Measurements from ENCODE around the gene VSTM4.

Gene VSTM4

DNA sequence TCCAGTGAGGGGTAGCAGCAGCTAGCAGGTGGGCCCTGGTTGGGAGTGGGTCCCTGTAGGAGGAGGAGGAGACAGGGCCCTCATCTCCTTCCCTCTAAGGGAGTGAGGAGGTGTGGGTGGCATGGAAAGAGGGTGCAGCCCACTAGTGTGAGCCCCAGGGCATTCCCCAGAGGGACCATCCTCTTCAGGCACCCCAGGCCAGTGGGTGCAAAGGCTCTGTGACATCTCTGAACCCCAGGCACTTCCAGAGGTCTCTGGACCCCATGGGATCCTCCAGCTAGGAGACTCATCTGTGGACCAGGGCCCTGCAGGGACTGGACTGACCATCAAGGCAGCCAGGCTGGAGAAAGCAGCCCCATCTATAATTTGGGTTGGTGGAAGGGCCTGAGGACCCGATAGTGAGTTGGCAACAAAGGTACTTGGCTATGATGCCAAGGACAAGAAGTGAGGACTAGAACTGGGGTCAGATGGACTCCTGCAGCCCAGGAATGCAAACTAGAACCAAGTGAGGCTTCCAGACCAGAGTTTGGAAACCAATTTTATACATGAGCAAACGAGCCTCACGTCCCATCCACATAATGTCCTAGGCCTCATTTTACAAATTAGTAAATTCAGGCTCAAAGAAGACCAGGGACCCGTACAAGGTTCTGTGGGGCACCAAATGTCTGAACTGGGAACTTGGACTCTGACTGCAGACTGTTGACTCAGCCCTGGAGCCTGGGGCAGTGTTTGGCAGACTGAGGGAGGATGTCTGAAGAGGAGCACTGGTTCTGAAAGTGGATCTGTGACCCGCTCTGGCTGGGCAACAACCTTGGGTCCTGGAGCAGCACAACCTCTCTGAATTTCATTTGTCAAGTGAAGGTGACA is 1.4 kb upstream of the VSTM4 start:
- no peak for DNase-seq (ENCODE audit: low read depth in 2 of 2)

DNA sequence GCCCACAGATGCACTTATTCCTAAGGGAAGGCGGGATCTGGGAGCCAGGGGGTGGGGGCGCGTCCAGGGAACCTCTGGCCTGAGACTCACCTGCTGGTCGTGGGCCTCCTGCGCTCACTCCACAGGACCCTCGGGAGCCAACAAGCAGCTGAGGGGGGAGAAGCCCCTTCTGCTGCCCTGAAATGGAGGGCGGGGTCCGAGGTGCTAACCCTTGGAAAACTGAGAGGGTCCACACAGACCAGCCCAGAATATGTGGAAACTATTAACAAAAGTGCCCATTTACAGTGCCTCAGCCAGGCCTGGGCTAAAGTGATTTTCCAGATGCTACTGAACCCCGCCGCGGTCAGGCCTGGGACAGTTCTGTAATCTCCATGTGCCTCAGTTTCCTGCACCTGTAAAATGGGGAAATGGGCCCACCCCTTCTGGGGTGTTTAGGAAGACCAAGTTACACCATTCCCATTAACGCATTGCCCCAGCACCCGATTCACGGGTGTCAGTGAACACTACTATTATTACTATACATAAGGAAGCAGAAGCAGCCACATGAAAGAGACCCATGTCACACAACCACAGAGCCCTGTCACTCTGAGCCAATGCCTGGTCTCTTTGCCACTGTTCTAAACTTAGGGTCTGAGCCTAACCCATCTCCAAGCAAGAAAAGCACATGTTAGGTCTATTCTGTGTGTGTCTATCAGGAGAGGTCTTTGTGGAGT is 630 bp upstream of the VSTM4 start:
- DNase-seq (ENCODE audit: low read depth in 2 of 2): no peak

DNA sequence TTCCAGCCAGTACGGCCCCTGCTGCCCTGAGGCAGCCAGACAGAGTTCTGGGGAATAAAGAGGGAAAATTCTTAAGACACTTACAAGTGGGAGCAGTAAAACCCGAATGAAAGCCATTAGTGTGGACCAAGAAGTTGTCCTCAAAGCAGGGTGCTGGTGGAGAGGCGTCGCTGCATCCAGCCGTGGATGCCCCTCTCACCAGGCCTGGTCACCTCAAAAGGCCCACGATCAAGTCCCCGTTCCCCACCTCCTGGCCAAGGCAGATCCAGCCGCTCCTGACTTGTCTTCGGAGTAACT is 656 bp downstream of the VSTM4 start:
- no peak for DNase-seq (ENCODE audit: low read depth in 2 of 2)

DNA sequence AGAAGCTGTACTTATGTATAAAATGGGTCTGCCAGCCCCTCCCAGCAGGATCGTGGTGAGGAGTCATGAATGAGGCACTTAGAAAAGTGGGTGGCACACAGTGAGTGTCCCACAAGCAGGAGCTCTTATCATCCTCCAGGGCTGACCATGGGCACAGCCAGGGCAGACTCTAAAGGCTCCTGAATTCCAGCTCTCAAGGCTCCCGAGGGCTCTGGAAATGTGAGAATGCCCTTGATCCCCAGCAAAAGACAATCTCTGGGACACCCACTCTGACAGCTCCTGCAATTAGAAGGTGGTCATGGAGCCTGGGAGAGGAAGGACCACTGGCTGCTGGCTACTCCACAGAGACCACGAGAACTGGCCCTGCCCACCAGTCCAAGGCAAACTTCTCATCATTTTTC is 1.6 kb downstream of the VSTM4 start:
- DNase-seq (ENCODE audit: low read depth in 2 of 2): no peak

DNA sequence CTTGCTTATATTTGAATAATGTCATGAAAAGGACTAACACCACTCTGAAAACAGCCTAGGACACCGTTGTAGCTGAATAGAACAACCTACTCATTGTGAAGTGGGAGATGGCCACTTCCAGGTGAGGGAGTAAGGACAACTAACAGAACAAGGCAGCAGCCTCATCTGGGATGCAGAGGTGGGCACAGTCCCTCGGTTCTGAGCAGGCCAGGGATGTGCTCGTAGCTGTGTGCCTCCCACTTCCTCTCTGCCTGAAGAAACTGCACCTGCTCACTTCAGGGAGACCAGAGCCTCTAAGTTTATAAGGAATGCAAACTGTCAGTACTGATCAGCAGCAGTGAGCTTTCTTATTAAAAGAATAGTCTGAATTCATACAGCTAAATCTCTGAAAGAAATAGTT is 2.5 kb downstream of the VSTM4 start:
- no peak for DNase-seq (ENCODE audit: low read depth in 2 of 2)

DNA sequence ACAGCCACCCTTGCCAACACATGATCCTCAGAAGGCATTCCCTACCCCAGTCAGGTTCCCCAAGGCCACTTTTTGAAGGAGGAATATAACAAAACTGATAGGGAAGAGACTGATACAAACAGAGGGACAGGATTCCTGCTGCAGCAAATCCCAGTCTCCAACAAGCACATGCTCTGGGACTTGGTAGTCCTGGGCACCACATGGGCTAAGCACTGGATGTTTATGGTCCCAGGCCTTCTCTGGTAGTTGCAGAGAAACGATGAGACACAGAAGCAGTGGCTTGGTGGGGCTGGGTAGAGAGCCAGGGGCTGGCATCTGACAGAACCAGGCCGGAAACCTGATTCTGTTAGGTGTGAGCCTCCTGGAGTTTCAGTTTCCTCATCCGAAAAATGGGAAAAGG is 3.2 kb downstream of the VSTM4 start:
- no peak for DNase-seq (ENCODE audit: low read depth in 2 of 2)

DNA sequence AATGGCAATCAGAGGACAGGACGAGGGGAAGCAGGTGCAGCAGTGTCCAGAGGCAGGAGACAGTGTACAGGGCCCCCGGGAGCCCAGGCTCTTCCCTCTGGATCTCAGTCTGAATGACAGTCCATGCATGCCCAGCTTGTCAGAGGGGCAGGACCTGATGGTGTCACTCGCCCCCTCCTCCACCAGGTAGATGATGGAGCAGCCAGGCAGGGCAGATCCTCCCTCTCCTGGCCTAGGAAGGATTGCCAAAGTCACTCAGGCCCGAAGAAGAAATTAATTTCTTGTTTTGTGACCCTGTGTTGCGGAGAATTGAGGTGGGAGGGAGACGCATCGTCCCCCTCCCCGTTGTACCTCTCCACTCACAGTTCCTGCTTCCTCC is 4.0 kb downstream of the VSTM4 start:
- DNase-seq (ENCODE audit: low read depth in 2 of 2): no peak

DNA sequence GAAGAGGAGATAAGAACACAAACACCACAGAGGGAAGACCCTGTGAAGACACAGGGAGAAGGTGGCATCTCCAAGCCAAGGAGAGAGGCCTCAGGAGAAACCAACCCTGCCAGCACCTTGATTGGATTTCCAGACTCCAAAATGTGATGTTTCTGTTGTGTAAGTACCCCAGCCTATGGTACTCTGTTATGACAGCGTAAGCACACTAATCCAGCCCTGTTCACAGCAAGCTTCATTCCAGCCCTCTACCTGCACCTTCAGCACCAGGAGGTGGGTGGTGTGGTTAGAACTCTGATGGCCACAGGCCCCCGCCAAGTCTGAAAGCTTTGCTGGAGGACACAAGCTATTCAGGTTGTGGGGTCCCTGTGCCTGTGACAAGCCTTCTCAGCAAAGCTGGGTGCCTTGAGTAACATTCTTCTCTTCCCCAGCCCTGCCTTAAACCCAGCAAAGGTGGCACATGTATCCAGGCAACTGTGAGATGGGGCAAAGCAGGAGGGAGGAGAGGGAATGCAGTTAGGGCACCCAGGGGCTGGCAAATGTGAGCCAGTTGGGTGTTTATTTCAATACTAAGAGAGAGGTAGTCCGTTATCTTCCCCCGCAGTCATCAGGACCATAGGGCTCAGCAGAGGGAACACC is 4.5 kb downstream of the VSTM4 start:
- DNase-seq (ENCODE audit: low read depth in 2 of 2): no peak

DNA sequence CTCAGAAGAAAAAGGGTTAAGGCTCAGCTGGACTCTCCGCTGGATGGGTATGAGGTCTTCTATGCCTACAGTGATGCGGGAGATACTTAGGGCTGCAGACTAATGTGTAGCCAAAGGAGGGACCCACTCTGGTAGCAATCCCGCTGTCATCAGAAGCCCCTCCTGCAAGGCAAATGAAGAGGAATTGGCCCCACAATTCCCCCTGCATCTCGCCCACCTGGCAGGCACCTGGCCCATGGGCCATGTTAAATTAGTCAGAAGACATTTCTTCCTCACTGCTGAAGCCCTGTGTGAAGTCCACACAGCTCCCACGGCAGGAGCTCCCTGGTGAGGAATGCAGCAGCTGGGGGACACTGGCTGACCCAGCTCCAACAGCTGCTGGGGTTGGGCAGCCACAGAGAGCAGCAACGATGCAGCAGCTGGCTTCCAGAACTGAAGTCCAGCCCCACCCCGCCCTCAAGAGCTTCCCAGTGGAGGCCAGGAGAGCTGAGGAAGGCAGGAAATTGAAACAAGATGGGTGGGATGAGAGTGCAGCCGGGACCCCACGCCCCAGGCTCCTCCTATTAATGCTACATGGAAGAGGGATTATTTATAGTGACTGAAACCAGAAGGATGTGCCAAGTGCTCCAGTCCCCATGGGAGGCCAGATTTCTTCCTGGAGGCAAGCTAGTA is 5.5 kb downstream of the VSTM4 start:
- no peak for DNase-seq (ENCODE audit: low read depth in 2 of 2)

DNA sequence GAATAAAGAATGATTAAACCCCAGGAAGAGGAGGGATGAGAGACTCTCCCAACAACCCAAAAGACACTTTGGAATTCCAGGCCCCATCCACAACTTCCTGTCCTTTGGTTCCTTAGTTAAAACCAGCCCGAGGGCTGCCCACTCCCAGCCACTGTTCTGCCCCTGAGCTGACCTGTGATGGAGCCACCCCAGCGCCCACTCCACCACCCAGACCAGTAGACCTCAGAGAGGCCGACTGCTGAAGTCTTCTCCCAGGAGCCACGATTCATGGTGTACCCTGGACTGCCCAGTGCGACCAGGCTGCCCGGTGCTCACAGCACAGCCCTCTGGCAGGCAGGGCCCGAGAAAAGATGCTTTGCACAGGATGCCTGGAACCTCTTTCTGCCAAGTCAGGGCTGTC is 6.7 kb downstream of the VSTM4 start:
- no peak for DNase-seq (ENCODE audit: low read depth in 2 of 2)

DNA sequence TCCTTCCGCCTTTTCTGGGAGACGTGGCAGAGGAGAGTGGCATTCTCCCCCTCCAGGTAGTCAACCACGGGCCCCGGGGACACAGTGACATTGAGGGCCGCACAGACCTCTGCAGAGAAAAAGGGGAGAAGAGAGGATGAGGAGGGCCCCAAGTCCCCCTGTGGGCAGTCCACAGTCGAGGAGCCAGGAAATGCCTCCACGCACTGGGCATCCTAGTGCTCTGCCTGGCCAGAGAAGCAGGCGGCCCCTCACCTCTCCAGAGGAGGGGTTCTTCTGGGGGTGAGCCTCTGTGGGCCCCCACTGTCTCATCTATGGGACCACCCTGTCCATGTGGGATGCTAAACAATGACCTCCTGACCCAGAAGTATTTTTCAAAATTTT is 7.4 kb downstream of the VSTM4 start:
- no peak for DNase-seq (ENCODE audit: low read depth in 2 of 2)

DNA sequence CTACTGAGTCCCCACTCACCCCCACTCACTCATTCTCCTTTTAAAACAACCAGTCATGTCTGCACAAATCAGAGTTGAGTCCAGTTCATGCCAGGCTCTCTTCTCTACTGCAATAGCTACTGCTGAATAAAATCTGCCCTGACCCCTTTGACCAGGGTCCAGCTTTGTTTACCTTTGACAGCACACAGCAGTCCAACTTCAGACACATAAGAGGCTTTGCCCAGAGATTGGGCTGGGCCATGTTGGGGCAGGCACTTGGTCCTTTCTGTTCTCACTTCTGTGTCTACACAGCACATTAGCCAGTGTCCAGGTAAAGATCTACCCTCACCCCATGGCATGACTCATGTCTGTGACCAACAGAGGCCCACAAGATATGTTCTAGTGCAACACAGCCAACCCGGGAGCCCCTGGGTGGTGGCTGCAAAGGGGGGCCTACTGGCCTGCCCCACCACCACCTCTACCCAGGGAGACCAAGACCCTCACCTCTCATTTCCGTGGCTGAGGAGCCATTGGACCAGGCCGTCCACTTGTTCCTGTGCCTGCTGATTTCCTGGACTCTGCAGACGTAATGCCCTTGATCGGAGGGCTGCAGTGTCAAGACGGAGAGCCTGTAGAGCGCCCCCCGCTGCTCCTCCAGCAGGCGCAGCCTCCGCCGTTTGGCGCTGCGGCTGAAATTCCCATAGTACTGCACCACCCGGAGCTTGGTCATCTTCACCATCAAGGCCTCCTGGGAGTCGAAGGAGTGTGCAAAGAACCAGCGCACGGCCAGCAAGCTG is 8.0 kb downstream of the VSTM4 start:
- DNase-seq (ENCODE audit: low read depth in 2 of 2): no peak

DNA sequence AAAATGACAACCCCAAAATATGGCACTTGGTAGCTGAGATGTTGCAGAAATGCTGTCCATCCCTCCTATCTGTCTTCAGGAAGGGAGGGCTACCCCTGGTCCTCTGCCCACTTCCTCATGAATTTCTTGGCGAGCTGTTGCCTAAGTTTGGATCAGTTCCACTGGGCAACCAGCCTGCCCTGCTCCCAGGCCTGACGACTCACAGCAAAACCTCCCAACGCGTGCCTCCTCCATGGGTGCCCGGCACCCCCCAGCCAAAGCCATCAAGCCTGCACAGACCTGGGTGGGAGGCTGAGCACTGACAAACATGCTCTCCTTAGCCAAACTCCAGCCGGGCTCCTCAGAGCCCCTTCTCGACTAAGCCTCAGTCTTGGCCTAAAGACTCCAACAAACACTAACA is 8.9 kb downstream of the VSTM4 start:
- DNase-seq (ENCODE audit: low read depth in 2 of 2): no peak

DNA sequence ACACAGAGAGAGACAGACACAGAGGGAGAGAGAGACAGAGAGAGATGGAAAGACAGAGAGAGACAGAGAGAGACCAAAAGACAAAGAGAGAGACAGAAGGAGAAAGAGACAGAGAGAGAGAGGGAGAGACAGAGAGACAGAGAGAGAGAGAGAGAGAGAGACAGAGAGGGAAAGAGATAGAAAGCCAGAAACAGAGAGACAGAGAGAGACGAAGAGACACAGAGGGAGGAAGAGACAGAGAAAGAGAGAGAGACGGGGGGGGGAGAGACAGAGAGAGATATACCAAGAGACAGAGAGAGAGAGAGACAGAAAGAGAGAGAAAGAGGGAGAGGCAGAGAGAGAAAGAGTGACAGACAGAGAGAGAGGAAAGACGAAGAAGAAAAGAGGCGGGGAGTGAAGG is 10.2 kb downstream of the VSTM4 start:
- DNase-seq (ENCODE audit: low read depth in 2 of 2): no peak

DNA sequence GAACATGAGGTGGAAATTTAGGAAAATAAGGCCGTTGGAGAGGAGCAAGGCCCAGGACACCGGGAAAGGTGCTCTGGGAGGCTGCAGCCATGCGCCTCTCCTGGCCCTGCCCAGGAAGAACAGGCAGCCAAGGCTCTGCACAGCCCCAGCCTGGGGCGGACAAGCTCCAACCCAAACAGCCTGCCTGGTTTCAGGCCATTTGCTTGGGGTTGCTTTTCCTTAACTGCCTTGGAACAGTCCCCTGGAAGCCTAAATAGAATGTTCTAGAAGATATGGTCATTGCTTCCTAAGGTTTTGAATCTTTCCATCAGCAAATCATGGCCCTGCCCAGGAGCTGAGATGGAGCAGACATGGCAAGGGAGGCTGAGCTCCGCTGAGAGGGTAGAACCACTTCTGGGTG is 11.0 kb downstream of the VSTM4 start:
- DNase-seq (ENCODE audit: low read depth in 2 of 2): no peak

DNA sequence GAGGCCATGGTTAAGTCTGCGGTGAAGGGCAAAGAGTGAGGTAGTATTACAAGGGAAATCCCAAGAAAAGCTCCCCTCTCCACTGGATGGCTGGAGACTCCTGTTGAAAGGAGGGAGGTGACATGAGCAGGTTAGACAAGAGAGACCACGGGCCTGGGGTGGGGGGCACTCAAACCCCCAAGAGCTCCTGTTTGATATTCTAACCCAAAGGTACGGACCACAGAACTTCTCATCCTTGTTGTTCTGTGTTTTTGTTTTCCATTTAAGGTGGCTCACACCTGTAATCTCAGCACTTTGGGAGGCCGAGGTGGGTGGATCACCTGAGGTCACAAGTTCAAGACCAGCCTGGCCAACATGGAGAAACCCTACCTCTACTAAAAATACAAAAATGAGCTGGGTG is 11.6 kb downstream of the VSTM4 start:
- no peak for DNase-seq (ENCODE audit: low read depth in 2 of 2)

DNA sequence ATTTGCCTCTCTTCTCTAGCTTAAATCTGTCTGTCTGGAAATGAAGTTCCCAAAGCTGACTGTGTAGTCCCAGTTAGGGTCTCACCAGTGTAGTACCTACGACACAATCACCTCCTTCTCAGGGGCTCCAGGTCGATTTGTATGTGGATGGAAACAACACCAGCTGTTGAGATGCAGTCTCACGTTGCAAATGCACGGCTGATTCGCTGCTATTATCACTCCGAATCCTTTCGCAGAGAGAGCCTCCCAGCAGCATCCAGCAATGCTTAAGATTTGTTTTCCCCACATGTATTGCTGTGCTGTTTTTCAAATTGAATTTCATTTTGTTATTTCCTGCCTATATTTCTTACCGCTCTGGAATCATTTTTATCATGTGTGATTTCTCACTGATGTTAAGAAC is 16.3 kb downstream of the VSTM4 start:
- DNase-seq (ENCODE audit: low read depth in 2 of 2): no peak

DNA sequence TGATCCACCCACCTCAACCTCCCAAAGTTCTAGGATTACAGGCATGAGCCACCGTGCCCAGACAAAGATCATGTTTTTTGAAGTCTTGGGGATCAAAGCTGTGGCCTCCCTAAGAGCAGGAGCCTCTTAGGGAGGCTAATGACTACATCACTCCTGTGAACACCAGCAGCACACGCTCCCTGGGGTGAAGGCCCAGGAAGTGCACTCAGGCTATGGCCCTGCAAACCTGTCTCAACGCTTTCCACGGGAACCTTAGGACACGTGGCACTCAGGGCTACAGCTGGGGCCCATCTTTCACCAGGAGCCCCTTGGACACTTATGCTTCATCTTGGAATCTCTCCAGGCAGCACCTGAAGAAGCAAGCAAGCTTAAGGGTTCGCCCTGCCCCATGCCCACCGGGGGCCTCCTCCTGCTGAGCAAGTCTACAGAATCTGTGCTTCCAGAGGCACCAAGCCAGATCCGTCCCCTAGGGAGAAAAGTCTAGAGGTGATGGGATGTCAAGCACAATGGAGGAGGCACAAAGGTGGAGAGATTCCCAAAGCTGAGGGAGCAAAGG is 18.4 kb downstream of the VSTM4 start:
- no peak for DNase-seq (ENCODE audit: low read depth in 2 of 2)

DNA sequence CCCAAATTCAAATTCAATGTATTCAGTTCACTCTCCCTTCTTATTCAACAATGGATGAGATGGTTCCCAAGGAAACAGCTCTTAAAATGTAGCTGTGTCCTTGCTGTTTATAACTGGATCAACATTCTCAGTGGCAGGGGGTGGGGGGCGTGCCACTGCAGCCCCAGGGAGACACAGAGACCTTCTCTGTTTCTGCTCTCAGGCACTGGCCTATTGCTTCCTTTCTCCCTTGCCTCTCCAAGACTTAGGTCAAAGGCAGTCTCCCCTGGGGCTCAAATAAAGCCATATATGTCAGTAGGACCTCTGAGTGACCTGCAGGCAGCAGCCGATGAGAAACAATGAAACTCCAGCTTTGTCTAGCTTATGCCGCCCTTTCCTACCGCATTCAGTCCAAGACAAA is 20.7 kb downstream of the VSTM4 start:
- no peak for DNase-seq (ENCODE audit: low read depth in 2 of 2)

DNA sequence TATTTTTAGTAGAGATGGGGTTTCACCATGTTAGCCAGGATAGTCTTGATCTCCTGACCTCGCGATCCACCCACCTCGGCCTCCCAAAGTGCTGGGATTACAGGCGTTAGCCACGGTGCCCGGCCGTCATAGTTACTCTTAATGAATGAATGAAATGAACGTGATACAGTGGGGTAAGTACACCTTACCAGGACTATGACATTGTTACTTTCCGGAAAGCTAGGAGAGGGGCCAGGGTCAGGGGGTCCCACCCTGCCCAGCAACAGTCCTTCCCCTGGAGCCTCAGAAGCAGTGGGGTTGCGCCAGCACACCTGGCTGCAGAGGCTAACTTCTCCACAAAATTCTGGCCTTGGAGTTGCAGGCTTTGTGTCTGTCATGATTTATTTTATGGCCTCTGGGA is 21.4 kb downstream of the VSTM4 start:
- no peak for DNase-seq (ENCODE audit: low read depth in 2 of 2)

DNA sequence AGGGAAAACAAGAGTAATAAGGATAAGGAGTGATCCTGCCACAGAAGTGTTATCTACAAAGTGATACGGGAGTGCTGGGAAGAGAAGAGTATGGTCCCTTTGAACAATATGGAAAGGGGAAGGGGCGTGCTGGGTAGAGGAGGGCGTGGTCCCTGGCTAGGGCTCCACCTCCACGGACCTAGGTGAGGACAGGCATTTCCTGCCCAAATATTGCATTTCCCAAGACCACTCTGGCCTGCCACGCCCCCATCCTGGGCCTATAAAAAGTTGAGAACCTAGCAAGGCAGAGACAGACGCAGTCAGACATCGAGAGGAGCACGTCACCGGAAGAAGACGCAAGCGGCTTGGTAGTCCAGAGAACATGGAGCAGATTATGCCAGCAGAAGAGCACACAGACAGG is 22.8 kb downstream of the VSTM4 start:
- no peak for DNase-seq (ENCODE audit: low read depth in 2 of 2)

Data from stimulated activated CD4-positive, alpha-beta T cell treated with anti-CD3 and anti-CD28 coated beads, Interleukin-12 subunit alpha, Interleukin-12 subunit beta, amount 100 ng/mL, for 24 hours (primary cell).